Rectal smooth muscle tissue (tissue), 1 donor: Measurements from ENCODE around the gene ADAMTS18.

ENCODE experiments used
- H3K27ac ChIP-seq: one replicate; pipeline ENCODE4 v1.7.0; 2013; ENCODE audit warnings: low read depth, low read length, inconsistent platforms
- H3K27me3 ChIP-seq: one replicate; pipeline ENCODE4 v1.7.0; 2013; ENCODE audit warnings: low read length; ENCODE audit not compliant: control insufficient read depth, insufficient read depth
- H3K36me3 ChIP-seq: one replicate; pipeline ENCODE4 v1.7.0; 2013; ENCODE audit warnings: low read length; ENCODE audit not compliant: control insufficient read depth, insufficient read depth
- H3K4me1 ChIP-seq: one replicate; pipeline ENCODE4 v1.7.0; 2013; ENCODE audit warnings: low read length; ENCODE audit not compliant: control insufficient read depth, insufficient read depth
- H3K4me3 ChIP-seq: one replicate; pipeline ENCODE4 v1.7.0; 2013; ENCODE audit warnings: low read length
- H3K9ac ChIP-seq: one replicate; pipeline ENCODE4 v1.7.0; 2013; ENCODE audit warnings: low read length

The ADAMTS18 gene

GRCh38 chr16:77304134-77304533 lies 130.7 kb downstream of the ADAMTS18 start:
- Histone ChIP-seq H3K27me3 (no peaks in the 10 kb centered on the region), H3K4me1 (no peaks in the 10 kb centered on the region), H3K36me3 (no peaks in the 10 kb centered on the region), H3K4me3 (no peak overlapping the region), H3K27ac (no peak overlapping the region), H3K9ac (no peak overlapping the region)

GRCh38 chr16:77302674-77303073 lies 132.2 kb downstream of the ADAMTS18 start:
- no peaks in the 10 kb centered on the region for H3K36me3 ChIP-seq
- H3K27ac ChIP-seq = no peak overlapping the region
- no peak overlapping the region for H3K9ac ChIP-seq
- no peak overlapping the region for H3K4me3 ChIP-seq
- no peaks in the 10 kb centered on the region for H3K4me1 ChIP-seq
- H3K27me3 ChIP-seq = no peaks in the 10 kb centered on the region

- no peaks in the 10 kb centered on the region for H3K4me1 ChIP-seq
Observed at GRCh38 chr16:77302249-77302648, 132.6 kb downstream of the ADAMTS18 start.

GRCh38 chr16:77300256-77300655 lies 134.6 kb downstream of the ADAMTS18 start:
- Histone ChIP-seq H3K36me3 (no peaks in the 10 kb centered on the region), H3K27me3 (no peaks in the 10 kb centered on the region), H3K4me1 (no peaks in the 10 kb centered on the region), H3K4me3 (no peak overlapping the region), H3K27ac (no peak overlapping the region), H3K9ac (no peak overlapping the region)

More at GRCh38 chr16:77302249-77302648, 132.6 kb downstream of the ADAMTS18 start:
- no peak overlapping the region for H3K4me3 ChIP-seq
- no peaks in the 10 kb centered on the region for H3K27me3 ChIP-seq
- H3K9ac ChIP-seq = no peak overlapping the region
- no peak overlapping the region for H3K27ac ChIP-seq
- H3K36me3 ChIP-seq = no peaks in the 10 kb centered on the region

- no peaks in the 10 kb centered on the region for H3K36me3 ChIP-seq
- H3K9ac ChIP-seq = no peak overlapping the region
- H3K4me3 ChIP-seq = no peak overlapping the region
- H3K27me3 ChIP-seq = no peaks in the 10 kb centered on the region
- H3K27ac ChIP-seq = no peak overlapping the region
- H3K4me1 ChIP-seq = no peaks in the 10 kb centered on the region
Observed at GRCh38 chr16:77299395-77299794, 135.4 kb downstream of the ADAMTS18 start.

GRCh38 chr16:77298418-77299360 lies 136.1 kb downstream of the ADAMTS18 start:
- H3K27ac ChIP-seq = no peak overlapping the region
- H3K4me1 ChIP-seq = no peaks in the 10 kb centered on the region
- H3K27me3 ChIP-seq = no peaks in the 10 kb centered on the region
- H3K4me3 ChIP-seq = no peak overlapping the region
- no peaks in the 10 kb centered on the region for H3K36me3 ChIP-seq
- H3K9ac ChIP-seq = no peak overlapping the region

GRCh38 chr16:77297996-77298395 lies 136.8 kb downstream of the ADAMTS18 start:
- no peaks in the 10 kb centered on the region for H3K4me1 ChIP-seq
- H3K4me3 ChIP-seq = no peak overlapping the region
- no peaks in the 10 kb centered on the region for H3K36me3 ChIP-seq
- H3K27me3 ChIP-seq = no peaks in the 10 kb centered on the region
- no peak overlapping the region for H3K9ac ChIP-seq
- no peak overlapping the region for H3K27ac ChIP-seq

- Histone ChIP-seq H3K9ac (no peak overlapping the region), H3K4me1 (no peaks in the 10 kb centered on the region), H3K27ac (no peak overlapping the region), H3K36me3 (no peaks in the 10 kb centered on the region), H3K4me3 (no peak overlapping the region), H3K27me3 (no peaks in the 10 kb centered on the region)
Observed at GRCh38 chr16:77295896-77296295, 138.9 kb downstream of the ADAMTS18 start.

GRCh38 chr16:77290451-77291115 lies 144.3 kb downstream of the ADAMTS18 start:
- H3K4me1 ChIP-seq = no peaks in the 10 kb centered on the region
- no peak overlapping the region for H3K9ac ChIP-seq
- no peaks in the 10 kb centered on the region for H3K36me3 ChIP-seq
- no peaks in the 10 kb centered on the region for H3K27me3 ChIP-seq
- no peak overlapping the region for H3K4me3 ChIP-seq
- H3K27ac ChIP-seq = no peak overlapping the region

GRCh38 chr16:77289331-77289809 lies 145.5 kb downstream of the ADAMTS18 start:
- Histone ChIP-seq H3K9ac (no peak overlapping the region), H3K27ac (no peak overlapping the region), H3K36me3 (no peaks in the 10 kb centered on the region), H3K4me1 (no peaks in the 10 kb centered on the region), H3K4me3 (no peak overlapping the region), H3K27me3 (no peaks in the 10 kb centered on the region)

- Histone ChIP-seq H3K9ac (no peak overlapping the region), H3K27me3 (no peaks in the 10 kb centered on the region), H3K4me3 (no peak overlapping the region), H3K27ac (no peak overlapping the region), H3K36me3 (no peaks in the 10 kb centered on the region), H3K4me1 (no peaks in the 10 kb centered on the region)
Observed at GRCh38 chr16:77288222-77288621, 146.6 kb downstream of the ADAMTS18 start.

GRCh38 chr16:77285676-77286075 lies 149.2 kb downstream of the ADAMTS18 start:
- H3K27ac ChIP-seq = no peak overlapping the region
- no peak overlapping the region for H3K4me3 ChIP-seq
- H3K9ac ChIP-seq = no peak overlapping the region
- H3K4me1 ChIP-seq = no peaks in the 10 kb centered on the region
- H3K36me3 ChIP-seq = no peaks in the 10 kb centered on the region
- no peaks in the 10 kb centered on the region for H3K27me3 ChIP-seq
